Measurements from ENCODE around the gene KRTAP9-9.
"Not testable (repeated sequence)": the region's sequence is repeated elsewhere in the genome, so short reads cannot be mapped to it uniquely, and the experiment has no call there.

KRTAP9-9 gene

DNA sequence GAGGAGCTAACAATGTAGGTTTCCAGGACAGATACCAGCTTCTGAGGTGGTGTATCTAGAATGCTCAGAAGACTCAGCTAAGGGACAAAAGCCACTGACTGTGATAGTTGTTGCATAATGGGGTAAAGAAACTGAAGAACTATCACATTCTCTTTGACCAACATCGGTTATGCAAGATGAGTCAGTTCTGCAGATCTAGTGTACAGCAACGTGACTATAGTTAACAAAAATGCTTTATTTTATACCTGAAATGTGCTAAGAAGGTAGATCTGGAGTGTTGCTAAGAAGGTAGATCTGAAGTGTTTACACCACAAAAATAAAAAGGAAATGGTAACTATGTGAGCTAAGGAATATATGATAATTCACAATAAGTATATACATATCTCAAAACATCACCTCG is 12.5 kb downstream of the KRTAP9-9 start:
- DNase-seq, result no peak

DNA sequence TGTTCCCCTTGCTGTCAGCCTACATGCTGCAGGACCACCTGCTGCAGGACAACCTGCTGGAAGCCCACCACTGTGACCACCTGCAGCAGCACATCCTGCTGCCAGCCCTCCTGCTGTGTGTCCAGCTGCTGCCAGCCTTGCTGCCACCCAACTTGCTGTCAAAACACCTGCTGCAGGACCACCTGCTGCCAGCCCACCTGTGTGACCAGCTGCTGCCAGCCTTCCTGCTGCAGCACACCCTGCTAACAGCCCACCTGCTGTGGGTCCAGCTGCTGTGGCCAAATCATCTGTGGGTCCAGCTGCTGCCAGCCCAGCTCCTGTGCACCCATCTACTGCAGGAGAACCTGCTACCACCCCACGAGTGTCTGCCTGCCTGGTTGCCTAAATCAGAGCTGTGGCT is 16.1 kb downstream of the KRTAP9-9 start:
- DNase-seq, result not testable (repeated sequence)

DNA sequence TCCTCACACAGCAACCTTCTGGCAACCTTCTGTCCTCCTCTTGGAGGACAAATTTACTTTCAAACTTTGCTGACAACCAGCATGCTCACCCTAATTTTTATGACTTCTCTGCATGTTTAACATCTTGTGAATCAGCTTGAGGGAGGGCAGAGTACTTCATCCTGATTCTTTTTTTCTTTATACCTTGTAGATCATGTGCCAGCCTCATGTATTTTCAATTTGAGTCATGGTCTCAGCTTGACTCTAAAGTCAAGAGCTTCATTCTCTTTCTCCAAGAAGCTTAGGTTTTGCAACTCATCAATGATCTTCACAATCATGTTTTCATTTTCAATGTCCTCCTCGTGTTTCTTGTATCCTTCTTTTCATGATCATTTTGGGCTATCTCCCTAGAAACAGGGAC is 16.7 kb downstream of the KRTAP9-9 start:
- DNase-seq, result no peak

DNA sequence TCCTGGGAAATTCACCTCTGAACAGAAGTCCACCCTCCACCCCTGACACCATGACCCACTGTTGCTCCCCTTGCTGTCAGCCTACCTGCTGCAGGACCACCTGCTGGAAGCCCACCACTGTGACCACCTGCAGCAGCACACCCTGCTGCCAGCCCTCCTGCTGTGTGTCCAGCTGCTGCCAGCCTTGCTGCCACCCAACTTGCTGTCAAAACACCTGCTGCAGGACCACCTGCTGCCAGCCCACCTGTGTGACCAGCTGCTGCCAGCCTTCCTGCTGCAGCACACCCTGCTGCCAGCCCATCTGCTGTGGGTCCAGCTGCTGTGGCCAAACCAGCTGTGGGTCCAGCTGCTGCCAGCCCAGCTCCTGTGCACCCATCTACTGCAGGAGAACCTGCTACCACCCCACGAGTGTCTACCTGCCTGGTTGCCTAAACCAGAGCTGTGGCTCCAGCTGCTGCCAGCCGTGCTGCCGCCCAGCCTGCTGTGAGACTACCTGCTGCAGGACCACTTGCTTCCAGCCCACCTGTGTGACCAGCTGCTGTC is 20.5 kb downstream of the KRTAP9-9 start, which contains the start of gene KRTAP9-7:
Gene KRTAP9-7 (plus strand): TSS at position 51 of the 543 bp plus-strand sequence. CDS start 0 bp downstream, at position 51.
- DNase-seq, result not testable (repeated sequence)

DNA sequence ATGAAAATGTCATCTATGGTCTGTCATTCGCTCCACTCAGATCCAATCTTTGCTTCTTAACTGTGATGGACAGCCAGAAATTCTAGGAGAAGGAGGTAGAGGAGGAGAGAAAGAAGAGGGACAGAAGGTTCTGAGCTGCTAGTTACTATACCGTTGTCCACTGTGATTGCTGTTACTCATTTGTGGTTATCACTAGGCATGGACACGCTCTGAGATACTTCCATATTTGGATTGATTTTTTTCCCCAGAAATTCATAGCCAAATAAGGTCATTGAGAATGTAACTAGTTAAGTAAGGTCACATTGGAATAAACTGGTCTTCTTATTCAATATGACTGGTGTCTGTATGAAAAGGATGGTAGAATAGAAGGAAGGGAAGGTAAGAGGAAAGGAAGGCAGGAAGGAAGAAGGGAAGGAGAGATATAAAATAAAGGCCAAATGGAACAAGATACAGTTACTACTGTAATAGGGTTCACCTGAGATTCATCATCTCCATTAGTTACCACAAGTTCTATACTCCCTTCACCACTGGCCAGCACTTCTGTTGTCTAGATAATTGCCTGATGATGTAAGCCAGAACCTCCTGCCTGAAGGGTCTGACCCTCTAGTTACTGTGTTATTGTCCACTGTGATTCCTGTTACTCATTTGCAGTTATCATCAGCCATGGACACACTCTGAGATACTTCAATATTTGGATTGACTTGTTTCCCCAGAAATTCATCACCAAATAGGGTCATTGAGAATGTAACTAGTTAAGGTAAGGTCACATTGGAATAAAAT is 23.2 kb downstream of the KRTAP9-9 start:
- DNase-seq, result no peak

DNA sequence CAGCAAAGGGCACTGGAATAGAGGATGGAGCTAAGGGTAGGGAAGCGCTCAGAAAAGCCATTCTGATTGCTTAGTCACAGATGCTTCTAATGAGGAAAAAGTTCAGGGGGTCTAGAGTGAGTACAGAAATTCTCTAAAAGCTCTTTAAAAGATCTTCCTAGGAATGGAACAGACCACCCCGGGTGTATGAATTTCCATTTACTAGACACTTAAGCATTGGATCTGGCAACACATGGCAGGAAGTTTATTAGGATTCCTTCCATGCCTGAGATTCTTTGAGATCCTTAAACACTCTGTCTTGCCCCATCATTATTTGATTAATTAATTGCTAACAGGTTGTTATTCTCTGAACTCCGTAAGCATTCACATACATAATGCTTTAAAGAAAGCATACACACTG is 28.9 kb downstream of the KRTAP9-9 start:
- no peak for DNase-seq

DNA sequence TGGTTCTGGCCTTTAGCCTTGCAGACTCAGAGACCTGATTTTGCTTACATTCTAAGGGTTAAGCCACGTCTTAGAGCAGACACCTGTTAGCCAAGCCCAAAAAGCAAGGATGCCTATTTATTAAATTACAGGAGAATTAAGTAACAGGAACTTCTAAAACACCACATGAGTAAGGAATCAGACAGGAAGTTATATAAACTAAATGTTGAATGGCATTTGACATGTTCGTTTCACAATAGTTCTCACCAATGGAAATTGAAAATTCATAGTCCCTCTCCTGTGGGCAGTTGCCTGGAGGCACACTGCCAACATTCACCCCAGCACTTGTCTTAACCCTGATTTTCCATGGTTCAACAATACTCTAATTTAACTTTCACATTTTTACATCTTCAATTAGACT is 29.4 kb downstream of the KRTAP9-9 start:
- no peak for DNase-seq

DNA sequence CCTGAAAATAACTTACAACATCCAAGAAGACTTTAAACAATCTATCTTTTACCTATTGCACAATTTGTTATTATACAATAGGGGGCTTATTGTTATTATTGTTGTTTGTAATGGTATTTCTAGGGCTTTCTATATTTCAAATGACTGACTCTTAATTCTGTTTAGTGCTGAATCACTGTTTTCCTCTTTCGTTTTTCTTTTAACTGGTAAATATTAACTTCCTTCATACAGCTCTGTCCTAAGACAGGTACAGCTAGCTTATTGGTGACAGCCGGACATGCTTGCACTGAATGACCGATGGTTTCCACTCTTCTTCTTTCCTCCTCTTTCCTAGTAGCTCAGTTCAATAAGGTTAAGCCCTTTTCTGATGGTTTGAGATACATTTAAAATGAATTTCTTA is 31.9 kb downstream of the KRTAP9-9 start:
- no peak for DNase-seq

DNA sequence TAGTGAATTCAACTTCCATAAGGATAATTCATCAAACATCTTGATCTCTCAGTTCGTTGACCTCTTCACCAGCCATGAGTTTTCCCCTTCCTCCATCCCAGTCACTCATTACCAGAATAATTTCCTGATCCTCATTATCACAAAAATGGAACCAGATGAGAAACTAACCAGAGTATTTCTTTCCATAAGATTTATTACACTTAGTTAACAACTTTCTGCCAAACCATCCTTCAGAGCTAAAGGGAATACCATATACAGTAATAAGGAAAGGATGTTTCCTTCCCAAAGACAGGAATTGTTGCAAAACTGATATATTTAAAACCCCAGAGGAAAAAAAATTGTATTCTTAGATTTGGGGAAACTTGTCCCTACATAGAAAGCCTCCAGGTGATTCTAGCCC is 38.8 kb downstream of the KRTAP9-9 start:
- no peak for DNase-seq

DNA sequence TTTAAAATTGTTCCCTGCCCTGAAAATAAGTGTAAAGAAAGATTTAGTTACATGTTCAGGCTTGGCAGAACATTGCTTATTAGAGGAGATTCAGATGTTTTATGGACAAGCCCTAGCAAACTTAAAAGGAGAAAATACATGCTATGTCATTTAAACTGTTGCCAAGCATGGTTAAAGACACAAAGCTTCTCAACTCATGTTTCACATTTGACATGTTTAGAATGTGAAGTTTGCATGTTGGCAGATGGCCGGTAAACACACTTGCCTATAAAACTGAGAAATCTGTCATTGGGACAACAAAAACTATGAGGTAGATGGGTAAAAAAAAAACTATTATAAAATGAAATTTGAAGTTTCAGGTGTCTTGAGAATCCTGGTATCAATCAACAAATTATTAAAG is 41.7 kb downstream of the KRTAP9-9 start:
- no peak for DNase-seq

DNA sequence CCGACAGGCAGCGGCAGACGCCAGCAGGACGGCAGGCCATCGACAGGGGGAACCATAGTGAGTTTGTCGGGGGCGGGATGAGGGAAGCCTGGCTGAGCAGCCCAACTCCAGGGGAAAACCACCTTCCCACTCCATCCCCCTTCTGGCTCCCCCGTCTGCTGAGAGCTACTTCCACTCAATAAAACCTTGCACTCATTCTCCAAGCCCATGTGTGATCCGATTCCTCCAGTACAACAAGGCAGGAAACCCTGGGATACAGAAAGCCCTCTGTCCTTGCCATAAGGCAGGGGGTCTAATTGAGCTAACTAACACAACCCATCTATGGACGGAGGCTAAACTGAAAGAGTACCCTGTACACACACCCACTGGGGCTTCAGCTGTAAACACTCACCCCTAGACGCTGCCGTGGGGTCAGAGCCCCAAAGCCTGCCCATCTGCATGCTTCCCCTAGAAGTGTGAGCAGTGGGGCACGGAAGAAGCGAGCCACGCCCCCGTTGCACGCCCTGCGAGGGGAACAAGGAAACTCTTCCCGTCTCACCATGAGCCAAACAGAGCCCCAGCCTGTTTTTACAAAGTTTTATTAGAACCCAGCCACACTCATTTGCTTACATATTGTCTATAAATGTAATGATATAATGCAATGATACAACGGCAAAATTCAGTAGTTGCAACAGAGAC is 43.4 kb downstream of the KRTAP9-9 start:
- no peak for DNase-seq

DNA sequence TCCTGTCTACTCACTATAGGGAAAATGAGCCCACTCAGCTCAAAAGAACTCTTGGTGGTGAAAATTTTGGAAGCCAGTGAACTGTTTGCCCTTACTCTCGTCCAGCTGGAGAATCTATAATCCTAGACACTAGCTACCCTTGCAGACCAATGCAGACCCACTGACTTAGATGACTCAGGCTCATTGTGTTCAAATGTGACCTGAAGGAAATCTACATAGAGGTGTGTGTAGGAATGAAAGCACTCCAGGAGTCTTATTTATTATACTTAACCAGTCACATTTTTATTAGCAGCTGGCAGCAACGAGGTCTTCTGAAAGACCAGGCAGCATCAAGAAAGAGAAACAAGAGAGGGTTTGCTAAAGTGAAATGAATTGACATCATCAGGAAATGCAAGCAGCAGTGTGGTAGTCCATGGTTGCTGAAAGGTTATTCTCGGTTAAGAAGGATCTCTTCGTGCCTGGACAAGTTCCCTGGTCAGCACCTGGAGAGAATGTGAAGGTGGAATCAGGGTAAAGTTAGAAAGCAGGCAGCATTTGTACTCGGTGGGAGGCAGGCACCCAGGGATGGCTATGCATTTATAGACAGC is 46.1 kb downstream of the KRTAP9-9 start:
- DNase-seq, result no peak

DNA sequence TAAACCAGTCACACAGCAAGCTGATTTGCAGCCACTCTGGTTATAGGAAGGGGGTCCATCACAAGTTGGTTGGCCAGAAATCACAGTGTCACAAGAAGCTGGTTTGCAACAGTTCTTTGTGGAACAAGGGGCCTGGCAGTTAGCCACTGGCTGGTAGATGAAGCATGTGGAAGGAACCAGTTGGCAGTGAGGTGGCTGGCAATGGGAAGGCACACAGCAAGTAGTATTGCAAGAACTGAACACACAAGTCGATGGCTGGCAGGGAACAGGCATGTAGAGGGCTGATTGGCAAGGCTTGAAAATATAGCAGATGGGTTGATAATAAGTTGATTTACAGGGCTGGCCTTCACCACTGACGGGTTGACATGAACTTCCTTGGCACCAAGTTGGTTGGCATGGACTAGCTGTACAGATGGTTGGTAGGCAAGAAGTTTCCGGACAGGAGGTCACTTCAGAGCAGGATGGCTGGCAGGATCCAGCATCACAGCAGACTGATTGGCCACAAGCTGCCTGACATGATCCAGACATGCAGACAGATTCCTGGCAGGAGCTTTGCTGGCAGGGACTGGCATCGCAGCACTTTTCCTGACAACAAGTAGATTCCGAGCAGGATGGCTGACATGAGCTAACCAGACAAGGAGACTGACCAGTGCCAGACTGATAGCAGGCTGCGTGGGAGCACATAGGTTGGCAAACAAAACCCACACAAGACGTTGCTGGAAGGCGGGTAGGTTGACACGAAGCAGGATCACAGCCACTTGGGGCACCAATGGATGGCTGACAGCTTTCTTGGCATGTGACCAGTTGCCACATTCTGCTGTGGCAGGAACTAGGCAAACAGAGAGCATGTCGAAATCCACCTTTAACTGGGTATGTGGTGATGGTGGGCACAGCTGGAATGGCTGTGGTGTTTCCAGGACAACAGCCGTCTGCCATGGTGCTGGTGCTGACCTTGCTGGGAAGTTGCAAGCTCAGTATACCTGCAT is 47.0 kb downstream of the KRTAP9-9 start, which contains the start of gene KRTAP29-1:
Gene KRTAP29-1 (minus strand): TSS at position 936 of the 986 bp plus-strand sequence. CDS start 0 bp downstream, at position 936.
- no peak for DNase-seq

DNA sequence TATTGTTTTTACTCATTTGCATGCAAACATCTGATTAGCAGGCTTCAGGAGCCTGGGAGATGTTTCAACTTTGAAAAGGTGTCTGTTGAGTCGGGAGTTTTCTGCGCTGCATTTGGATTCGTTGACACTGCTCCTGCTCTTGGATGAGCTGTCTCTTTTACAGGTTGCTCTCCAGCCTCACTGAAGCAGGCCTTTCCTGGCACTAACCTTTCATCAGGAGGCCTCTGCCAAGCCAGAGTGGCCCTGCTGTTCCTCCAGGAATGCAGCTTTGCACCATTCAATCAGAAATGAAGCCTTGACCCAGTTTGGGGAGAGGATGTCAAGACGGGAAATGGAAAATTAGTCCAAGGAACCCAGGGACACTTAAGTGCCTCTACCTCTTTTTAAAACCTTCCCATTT is 47.8 kb downstream of the KRTAP9-9 start:
- DNase-seq, result no peak

DNA sequence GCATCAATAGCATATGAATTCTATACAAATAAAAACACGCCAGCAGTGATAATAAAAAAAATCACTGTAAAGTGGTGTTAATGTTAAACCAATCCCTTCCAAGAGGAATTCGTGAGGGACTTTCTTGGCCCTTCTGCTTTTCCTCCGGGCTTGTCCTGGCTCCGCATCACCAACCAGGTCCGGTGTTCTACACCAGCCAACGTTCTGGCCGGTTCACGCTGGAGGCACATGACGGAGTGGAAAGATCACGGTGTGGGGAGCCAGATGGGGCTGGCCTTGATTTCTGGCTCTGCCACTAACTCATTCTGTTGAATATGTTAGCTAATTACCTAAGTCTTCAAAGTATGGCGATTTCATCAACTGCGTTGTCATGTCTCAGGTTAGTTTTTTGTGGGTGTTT is 48.9 kb downstream of the KRTAP9-9 start:
- DNase-seq, result no peak

Measured in NCI-H69 (cell line).